Heart left ventricle (tissue), 13 donors: ENCODE measurements around the gene CFAP43.

Experiments
- POLR2A ChIP-seq, 2 donors: fragments of 450-650 bp; IDR thresholded peaks; one replicate each; pipeline ENCODE4 v1.6.1; 2017; ENCODE audit warnings: antibody characterized with exemption in 2 of 2, mild to moderate bottlenecking in 2 of 2, moderate library complexity in 2 of 2
- TF ChIP-seq, protein P1 (sequence below), 12 donors: fragments of 200-600 bp; sonication (generic) in 4 of 12; IDR thresholded peaks; one replicate each; pipeline versions ENCODE4 v1.5.0 to v1.8.0; 2018 to 2022; ENCODE audit warnings: antibody characterized with exemption in 12 of 12, mild to moderate bottlenecking in 5 of 12
- donor health status: ischemic (EF 13 %, LVEDD 7.1; RV severe dilation, severe dysfunction).
- donor health status: DM: no; HTN: yes; CAD: no.
- donor health status: DM: no; HTN: no; CAD: no.
- donor health status: ischemic (EF 25% LVEDD 6.9; RV normal size, moderate dysfunction).
- donor health status: ischemic (EF 25% LVEDD 5.7; RV mildly dilated, moderate dysfunction).
- donor health status: ischemic (EF 35%, LVEDD 5.7; RV mildly dilated, moderate dysfunction).
- donor health status: nonischemic (EF 11% LVEDD 7.7; RV severe dilation, severe dysfunction).
- donor health status: DM: yes; HTN: yes; CAD: no.
- donor health status: PGD.
- donor health status: ischemic (EF 29% LVEDD 5.4; RV normal size, mild dysfunction).
- donor health status: nonischemic (EF 23%, LVEDD 6.1; RV moderate dilation, normal function).

DNA sequence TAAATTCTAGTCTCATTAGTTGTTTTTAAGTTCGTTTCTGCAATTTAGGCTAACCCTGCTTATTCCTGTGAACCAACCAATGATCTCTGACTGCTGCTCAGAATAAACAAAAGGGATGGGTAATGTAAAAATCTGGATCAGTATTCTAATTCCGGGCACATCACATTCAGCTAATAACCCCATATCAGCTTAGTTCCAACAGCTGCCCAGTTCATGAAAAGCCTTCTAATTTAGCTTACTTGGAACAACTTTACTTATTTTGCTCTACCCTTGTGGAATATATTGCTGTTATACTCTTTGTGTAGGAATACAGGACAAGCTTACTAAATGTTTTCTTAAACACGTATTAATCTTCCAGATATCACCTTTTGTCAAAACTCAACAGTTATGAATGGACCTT, 3.6 kb upstream of the CFAP43 start:
- TF ChIP-seq, protein P1, sequence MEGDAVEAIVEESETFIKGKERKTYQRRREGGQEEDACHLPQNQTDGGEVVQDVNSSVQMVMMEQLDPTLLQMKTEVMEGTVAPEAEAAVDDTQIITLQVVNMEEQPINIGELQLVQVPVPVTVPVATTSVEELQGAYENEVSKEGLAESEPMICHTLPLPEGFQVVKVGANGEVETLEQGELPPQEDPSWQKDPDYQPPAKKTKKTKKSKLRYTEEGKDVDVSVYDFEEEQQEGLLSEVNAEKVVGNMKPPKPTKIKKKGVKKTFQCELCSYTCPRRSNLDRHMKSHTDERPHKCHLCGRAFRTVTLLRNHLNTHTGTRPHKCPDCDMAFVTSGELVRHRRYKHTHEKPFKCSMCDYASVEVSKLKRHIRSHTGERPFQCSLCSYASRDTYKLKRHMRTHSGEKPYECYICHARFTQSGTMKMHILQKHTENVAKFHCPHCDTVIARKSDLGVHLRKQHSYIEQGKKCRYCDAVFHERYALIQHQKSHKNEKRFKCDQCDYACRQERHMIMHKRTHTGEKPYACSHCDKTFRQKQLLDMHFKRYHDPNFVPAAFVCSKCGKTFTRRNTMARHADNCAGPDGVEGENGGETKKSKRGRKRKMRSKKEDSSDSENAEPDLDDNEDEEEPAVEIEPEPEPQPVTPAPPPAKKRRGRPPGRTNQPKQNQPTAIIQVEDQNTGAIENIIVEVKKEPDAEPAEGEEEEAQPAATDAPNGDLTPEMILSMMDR (IDR thresholded peaks at IDR 0.05) = no peak
- TF ChIP-seq POLR2A (IDR thresholded peaks at IDR 0.05) = no peak
